ENCODE results near the gene STX8. TPM values are rescaled to one million over a fixed set of nuclear protein-coding genes. Genes with fewer than 3 reads are reported as not detected.

The STX8 gene
- total and polyA plus RNA-seq, 4 donors: 14.7 to 39.5 (median 28.7) TPM

DNA sequence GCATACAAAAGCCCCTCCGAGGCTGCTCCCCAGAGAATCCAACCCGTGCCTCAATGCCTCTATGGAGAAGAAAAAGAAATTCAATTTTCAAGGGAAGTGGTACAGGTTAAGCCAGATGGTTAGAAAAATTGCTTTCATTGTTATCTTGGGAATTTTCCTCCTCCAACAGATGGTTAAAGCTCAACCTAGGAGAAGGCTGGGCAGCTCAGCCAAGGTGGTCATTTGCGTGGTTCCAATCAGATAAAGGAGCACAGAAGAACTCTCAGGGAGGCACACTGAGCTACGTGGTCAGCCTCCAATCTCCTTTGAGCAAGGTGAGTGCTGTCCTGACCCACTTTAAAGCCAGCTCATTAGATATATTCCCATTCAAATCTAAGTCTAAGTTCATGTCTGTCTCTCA is 106.7 kb downstream of the STX8 start (continued):
- TF ChIP-seq ATF3 (IDR thresholded peaks at IDR 0.05): no peak
- TF ChIP-seq GABPA (IDR thresholded peaks at IDR 0.05 in 1 of 2, conservative IDR thresholded peaks at IDR 0.05 in 1 of 2): no peak

- no peaks in the 10 kb centered on the region for H3K4me1 ChIP-seq (ENCODE audit: control insufficient read depth in 4 of 4, insufficient read depth in 4 of 4, low read length in 3 of 4)
- WGBS: 92% methylated on average over 10 of the region's 10 CpGs
- H3K4me3 ChIP-seq (ENCODE audit: low read depth in 1 of 3, low read length in 3 of 3): no peak overlapping the region
Measured at GRCh38 chr17:9468532-9468931, 107.1 kb downstream of the STX8 start.

GRCh38 chr17:9467518-9467917 is 108.1 kb downstream of the STX8 start:
- Histone ChIP-seq H3K27ac (ENCODE audit: low read depth in 1 of 2, low read length in 2 of 2) (no peak overlapping the region), H3K9ac (ENCODE audit: low read depth in 1 of 2, low read length in 2 of 2) (no peak overlapping the region), H3K27me3 (ENCODE audit: control insufficient read depth in 4 of 4, insufficient read depth in 4 of 4, low read length in 3 of 4) (no peaks in the 10 kb centered on the region), H3K9me3 (ENCODE audit: control insufficient read depth in 4 of 4, low read length in 3 of 4) (no peaks in the 10 kb centered on the region), H3K4me3 (ENCODE audit: low read depth in 1 of 3, low read length in 3 of 3) (no peak overlapping the region), H3K36me3 (ENCODE audit: control insufficient read depth in 4 of 4, insufficient read depth in 3 of 4, low read depth in 1 of 4, low read length in 3 of 4) (no peaks in the 10 kb centered on the region), H3K4me1 (ENCODE audit: control insufficient read depth in 4 of 4, insufficient read depth in 4 of 4, low read length in 3 of 4) (no peaks in the 10 kb centered on the region)
- TF ChIP-seq MAX (IDR thresholded peaks at IDR 0.05) (no peak), HNF4G (IDR thresholded peaks at IDR 0.05) (no peak), ATF3 (IDR thresholded peaks at IDR 0.05) (no peak), FOXA2 (IDR thresholded peaks at IDR 0.05) (no peak), SP1 (IDR thresholded peaks at IDR 0.05) (no peak), FOXA1 (IDR thresholded peaks at IDR 0.05) (no peak), YY1 (IDR thresholded peaks at IDR 0.05) (no peak), GABPA (IDR thresholded peaks at IDR 0.05 in 1 of 2, conservative IDR thresholded peaks at IDR 0.05 in 1 of 2) (no peak), JUND (IDR thresholded peaks at IDR 0.05) (no peak), NR2F2 (IDR thresholded peaks at IDR 0.05) (no peak)
- TF ChIP-seq, protein P1, sequence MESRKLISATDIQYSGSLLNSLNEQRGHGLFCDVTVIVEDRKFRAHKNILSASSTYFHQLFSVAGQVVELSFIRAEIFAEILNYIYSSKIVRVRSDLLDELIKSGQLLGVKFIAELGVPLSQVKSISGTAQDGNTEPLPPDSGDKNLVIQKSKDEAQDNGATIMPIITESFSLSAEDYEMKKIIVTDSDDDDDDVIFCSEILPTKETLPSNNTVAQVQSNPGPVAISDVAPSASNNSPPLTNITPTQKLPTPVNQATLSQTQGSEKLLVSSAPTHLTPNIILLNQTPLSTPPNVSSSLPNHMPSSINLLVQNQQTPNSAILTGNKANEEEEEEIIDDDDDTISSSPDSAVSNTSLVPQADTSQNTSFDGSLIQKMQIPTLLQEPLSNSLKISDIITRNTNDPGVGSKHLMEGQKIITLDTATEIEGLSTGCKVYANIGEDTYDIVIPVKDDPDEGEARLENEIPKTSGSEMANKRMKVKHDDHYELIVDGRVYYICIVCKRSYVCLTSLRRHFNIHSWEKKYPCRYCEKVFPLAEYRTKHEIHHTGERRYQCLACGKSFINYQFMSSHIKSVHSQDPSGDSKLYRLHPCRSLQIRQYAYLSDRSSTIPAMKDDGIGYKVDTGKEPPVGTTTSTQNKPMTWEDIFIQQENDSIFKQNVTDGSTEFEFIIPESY (IDR thresholded peaks at IDR 0.05): no peak
- TF ChIP-seq, protein P2, sequence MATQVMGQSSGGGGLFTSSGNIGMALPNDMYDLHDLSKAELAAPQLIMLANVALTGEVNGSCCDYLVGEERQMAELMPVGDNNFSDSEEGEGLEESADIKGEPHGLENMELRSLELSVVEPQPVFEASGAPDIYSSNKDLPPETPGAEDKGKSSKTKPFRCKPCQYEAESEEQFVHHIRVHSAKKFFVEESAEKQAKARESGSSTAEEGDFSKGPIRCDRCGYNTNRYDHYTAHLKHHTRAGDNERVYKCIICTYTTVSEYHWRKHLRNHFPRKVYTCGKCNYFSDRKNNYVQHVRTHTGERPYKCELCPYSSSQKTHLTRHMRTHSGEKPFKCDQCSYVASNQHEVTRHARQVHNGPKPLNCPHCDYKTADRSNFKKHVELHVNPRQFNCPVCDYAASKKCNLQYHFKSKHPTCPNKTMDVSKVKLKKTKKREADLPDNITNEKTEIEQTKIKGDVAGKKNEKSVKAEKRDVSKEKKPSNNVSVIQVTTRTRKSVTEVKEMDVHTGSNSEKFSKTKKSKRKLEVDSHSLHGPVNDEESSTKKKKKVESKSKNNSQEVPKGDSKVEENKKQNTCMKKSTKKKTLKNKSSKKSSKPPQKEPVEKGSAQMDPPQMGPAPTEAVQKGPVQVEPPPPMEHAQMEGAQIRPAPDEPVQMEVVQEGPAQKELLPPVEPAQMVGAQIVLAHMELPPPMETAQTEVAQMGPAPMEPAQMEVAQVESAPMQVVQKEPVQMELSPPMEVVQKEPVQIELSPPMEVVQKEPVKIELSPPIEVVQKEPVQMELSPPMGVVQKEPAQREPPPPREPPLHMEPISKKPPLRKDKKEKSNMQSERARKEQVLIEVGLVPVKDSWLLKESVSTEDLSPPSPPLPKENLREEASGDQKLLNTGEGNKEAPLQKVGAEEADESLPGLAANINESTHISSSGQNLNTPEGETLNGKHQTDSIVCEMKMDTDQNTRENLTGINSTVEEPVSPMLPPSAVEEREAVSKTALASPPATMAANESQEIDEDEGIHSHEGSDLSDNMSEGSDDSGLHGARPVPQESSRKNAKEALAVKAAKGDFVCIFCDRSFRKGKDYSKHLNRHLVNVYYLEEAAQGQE (IDR thresholded peaks at IDR 0.05): no peak
- 88% methylated on average over 5 of the region's 5 CpGs for WGBS
- no peak for DNase-seq (ENCODE audit: low spot score)

More at GRCh38 chr17:9468532-9468931, 107.1 kb downstream of the STX8 start:
- TF ChIP-seq FOXA2 (IDR thresholded peaks at IDR 0.05) (no peak), RAD21 (IDR thresholded peaks at IDR 0.05) (no peak), HNF4G (IDR thresholded peaks at IDR 0.05) (no peak), FOXA1 (IDR thresholded peaks at IDR 0.05) (no peak), YY1 (IDR thresholded peaks at IDR 0.05) (no peak)
- TF ChIP-seq, protein P3, sequence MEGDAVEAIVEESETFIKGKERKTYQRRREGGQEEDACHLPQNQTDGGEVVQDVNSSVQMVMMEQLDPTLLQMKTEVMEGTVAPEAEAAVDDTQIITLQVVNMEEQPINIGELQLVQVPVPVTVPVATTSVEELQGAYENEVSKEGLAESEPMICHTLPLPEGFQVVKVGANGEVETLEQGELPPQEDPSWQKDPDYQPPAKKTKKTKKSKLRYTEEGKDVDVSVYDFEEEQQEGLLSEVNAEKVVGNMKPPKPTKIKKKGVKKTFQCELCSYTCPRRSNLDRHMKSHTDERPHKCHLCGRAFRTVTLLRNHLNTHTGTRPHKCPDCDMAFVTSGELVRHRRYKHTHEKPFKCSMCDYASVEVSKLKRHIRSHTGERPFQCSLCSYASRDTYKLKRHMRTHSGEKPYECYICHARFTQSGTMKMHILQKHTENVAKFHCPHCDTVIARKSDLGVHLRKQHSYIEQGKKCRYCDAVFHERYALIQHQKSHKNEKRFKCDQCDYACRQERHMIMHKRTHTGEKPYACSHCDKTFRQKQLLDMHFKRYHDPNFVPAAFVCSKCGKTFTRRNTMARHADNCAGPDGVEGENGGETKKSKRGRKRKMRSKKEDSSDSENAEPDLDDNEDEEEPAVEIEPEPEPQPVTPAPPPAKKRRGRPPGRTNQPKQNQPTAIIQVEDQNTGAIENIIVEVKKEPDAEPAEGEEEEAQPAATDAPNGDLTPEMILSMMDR (IDR thresholded peaks at IDR 0.05; ENCODE audit: low read depth, low read length, missing input control): no peak
- no peaks in the 10 kb centered on the region for H3K27me3 ChIP-seq (ENCODE audit: control insufficient read depth in 4 of 4, insufficient read depth in 4 of 4, low read length in 3 of 4)
- H3K9me3 ChIP-seq (ENCODE audit: control insufficient read depth in 4 of 4, low read length in 3 of 4): no peaks in the 10 kb centered on the region
- no peak for DNase-seq (ENCODE audit: low spot score)
- no peaks in the 10 kb centered on the region for H3K36me3 ChIP-seq (ENCODE audit: control insufficient read depth in 4 of 4, insufficient read depth in 3 of 4, low read depth in 1 of 4, low read length in 3 of 4)
- no peak overlapping the region for H3K9ac ChIP-seq (ENCODE audit: low read depth in 1 of 2, low read length in 2 of 2)
- H3K27ac ChIP-seq (ENCODE audit: low read depth in 1 of 2, low read length in 2 of 2): no peak overlapping the region

Measured in liver (tissue), 9 donors.